ENCODE measurements around the gene SLC27A1. TPM values are rescaled to one million over a fixed set of nuclear protein-coding genes. Genes with fewer than 3 reads are reported as not detected.

SLC27A1 gene
- total and polyA plus RNA-seq, 9 of the 15 experiments (the other 6 are each of a cell fraction or from before 2014, with no cell fraction given) = 0.06 to 3.0 (median 1.1) TPM

DNA sequence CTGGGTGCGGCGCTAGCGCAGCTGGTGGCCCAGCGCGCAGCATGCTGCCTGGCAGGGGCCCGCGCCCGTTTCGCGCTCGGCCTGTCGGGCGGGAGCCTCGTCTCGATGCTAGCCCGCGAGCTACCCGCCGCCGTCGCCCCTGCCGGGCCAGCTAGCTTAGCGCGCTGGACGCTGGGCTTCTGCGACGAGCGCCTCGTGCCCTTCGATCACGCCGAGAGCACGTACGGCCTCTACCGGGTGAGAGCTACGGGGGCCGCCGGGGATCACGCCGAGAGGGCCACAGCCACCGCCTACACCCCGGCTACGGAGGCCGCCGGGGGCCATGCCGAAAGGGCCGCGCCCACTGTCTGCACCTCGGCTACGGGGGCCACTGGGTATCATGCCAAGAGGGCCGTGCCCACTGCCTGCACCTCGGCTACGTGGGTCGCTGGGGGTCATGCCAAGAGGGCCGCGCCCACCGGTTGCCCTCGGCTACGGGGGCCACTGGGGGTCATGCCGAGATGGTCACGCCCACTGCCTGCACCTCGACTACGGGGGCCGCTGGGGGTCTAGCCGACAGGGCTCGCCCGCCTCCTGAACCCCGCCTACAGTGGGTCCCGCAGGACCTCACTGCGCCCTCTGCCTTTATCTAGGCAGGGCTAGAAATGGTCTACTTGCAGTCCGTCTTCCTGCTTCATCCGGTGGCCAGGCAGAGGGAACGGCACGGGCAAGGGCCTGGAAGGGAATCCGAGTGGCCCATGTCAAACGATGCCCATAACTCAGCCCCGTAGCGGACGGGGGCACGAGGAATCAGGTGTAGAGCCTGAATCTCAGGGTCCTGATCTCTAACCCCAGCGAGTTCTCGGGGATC is 41.6 kb downstream of the SLC27A1 start (continued):
- TF ChIP-seq HDAC3 (IDR thresholded peaks at IDR 0.05; ENCODE audit: borderline replicate concordance, partially characterized antibody) (no peak), GTF2E2 (tag; IDR thresholded peaks at IDR 0.05) (0 out of 2 replicates have a peak, but pooled peaks have one; percentile 75), HNRNPL (IDR thresholded peaks at IDR 0.05; ENCODE audit: low read depth, low read length) (peak; percentile 100), HDAC2 (IDR thresholded peaks at IDR 0.05) (0 out of 2 replicates have a peak, but pooled peaks have one; percentile 43), VEZF1 (CRISPR knock-in tag; IDR thresholded peaks at IDR 0.05) (peak; percentile 56), POLR2G (IDR thresholded peaks at IDR 0.05; ENCODE audit: low read depth, low read length) (peak; percentile 93), MYC (IDR thresholded peaks at IDR 0.05; ENCODE audit: low read depth, low read length) (peak; percentile 77), MYC (CRISPR knock-in tag; IDR thresholded peaks at IDR 0.05; ENCODE audit: borderline replicate concordance, low read depth) (no peak; the same call in 1 of the 2 replicates), POLR3G (IDR thresholded peaks at IDR 0.05; ENCODE audit: extremely low read depth, insufficient read length, insufficient replicate concordance) (no peak), FOSL1 (tag; conservative IDR thresholded peaks at IDR 0.05) (0 out of 2 replicates have a peak, but pooled peaks have one; percentile 37), POLR2AphosphoS5 (IDR thresholded peaks at IDR 0.05; ENCODE audit: control insufficient read depth, insufficient read depth, low read depth, low read length) (peak; percentile 12; the same call in 1 of the 2 replicates), RBM22 (IDR thresholded peaks at IDR 0.05; ENCODE audit: low read depth, low read length, poor library complexity, severe bottlenecking) (peak; percentile 43), TRIM24 (IDR thresholded peaks at IDR 0.05) (peak in 1 of 2 experiments; percentile 78; a peak in 2 of 4 replicates), SMARCA5 (IDR thresholded peaks at IDR 0.05) (0 out of 2 replicates have a peak, but pooled peaks have one; percentile 10), CC2D1A (IDR thresholded peaks at IDR 0.05) (no peak), HLTF (IDR thresholded peaks at IDR 0.05) (peak; percentile 75; the same call in 1 of the 2 replicates), USF2 (CRISPR knock-in tag; IDR thresholded peaks at IDR 0.05) (no peak), EP400 (IDR thresholded peaks at IDR 0.05) (peak; percentile 88), GABPB1 (CRISPR knock-in tag; IDR thresholded peaks at IDR 0.05) (peak; percentile 83), MCM3 (IDR thresholded peaks at IDR 0.05) (no peak), THRAP3 (IDR thresholded peaks at IDR 0.05; ENCODE audit: borderline replicate concordance) (no peak)
- TF ChIP-seq, protein P1, sequence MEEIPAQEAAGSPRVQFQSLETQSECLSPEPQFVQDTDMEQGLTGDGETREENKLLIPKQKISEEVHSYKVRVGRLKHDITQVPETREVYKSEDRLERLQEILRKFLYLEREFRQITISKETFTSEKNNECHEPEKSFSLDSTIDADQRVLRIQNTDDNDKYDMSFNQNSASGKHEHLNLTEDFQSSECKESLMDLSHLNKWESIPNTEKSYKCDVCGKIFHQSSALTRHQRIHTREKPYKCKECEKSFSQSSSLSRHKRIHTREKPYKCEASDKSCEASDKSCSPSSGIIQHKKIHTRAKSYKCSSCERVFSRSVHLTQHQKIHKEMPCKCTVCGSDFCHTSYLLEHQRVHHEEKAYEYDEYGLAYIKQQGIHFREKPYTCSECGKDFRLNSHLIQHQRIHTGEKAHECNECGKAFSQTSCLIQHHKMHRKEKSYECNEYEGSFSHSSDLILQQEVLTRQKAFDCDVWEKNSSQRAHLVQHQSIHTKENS (CRISPR knock-in tag; IDR thresholded peaks at IDR 0.05) = no peak
- TF ChIP-seq, protein P2, sequence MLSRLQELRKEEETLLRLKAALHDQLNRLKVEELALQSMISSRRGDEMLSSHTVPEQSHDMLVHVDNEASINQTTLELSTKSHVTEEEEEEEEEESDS (CRISPR knock-in tag; IDR thresholded peaks at IDR 0.05) = no peak
- TF ChIP-seq, protein P3, sequence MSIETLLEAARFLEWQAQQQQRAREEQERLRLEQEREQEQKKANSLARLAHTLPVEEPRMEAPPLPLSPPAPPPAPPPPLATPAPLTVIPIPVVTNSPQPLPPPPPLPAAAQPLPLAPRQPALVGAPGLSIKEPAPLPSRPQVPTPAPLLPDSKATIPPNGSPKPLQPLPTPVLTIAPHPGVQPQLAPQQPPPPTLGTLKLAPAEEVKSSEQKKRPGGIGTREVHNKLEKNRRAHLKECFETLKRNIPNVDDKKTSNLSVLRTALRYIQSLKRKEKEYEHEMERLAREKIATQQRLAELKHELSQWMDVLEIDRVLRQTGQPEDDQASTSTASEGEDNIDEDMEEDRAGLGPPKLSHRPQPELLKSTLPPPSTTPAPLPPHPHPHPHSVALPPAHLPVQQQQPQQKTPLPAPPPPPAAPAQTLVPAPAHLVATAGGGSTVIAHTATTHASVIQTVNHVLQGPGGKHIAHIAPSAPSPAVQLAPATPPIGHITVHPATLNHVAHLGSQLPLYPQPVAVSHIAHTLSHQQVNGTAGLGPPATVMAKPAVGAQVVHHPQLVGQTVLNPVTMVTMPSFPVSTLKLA (conservative IDR thresholded peaks at IDR 0.05) = peak; percentile 72 to 85; a peak in 3 of 4 replicates
